D721Med (cell line): ENCODE results near the gene OVOL3.

Source experiments
- DNase-seq: peaks from one replicate; pipeline ENCODE4 v3.0.0; 2011; ENCODE audit warnings: low spot score; ENCODE audit not compliant: insufficient read length
- FAIRE-seq: peaks from 2 replicates; lab custom pipeline; 2011; peaks lifted over from hg19 to GRCh38; lab: Jason Lieb, UNC
- CTCF ChIP-seq: IDR thresholded peaks from 2 replicates; pipeline ENCODE4 v1.5.1; 2012; ENCODE audit warnings: mild to moderate bottlenecking, control low read depth; ENCODE audit not compliant: insufficient read depth; ENCODE audit errors: missing control alignments

Gene OVOL3

GRCh38 chr19:36152352-36153091 is 41.6 kb downstream of the OVOL3 start, which contains the start of gene COX7A1:
TSS of gene COX7A1 (minus strand) at chr19:36152447. CDS start at chr19:36152407, 40 bp downstream.
- DNase-seq, result no peak
- no peak for TF ChIP-seq CTCF
- FAIRE-seq, result no peak

GRCh38 chr19:36153126-36153525 is 42.2 kb downstream of the OVOL3 start:
- DNase-seq (no peak), FAIRE-seq (no peak)
- no peak for TF ChIP-seq CTCF

GRCh38 chr19:36160821-36161596 is 50.1 kb downstream of the OVOL3 start:
- DNase-seq (no peak), FAIRE-seq (no peak)
- TF ChIP-seq CTCF, result no peak
